ENCODE measurements around the gene ITPRIPL1. TPM values are rescaled to one million over a fixed set of nuclear protein-coding genes. Genes with fewer than 3 reads are reported as not detected.

ITPRIPL1 gene
- polyA plus RNA-seq, 1 donor from 2014 or later: not detected

- no peaks in the 10 kb centered on the region for H3F3A ChIP-seq (ENCODE audit: insufficient read depth, low read length, poor library complexity, severe bottlenecking)
- no peaks in the 10 kb centered on the region for H3K27me3 ChIP-seq (ENCODE audit: insufficient read depth, low read depth, low read length)
- H3K79me2 ChIP-seq (replicated peaks; ENCODE audit: insufficient read depth, low read length): no peaks in the 10 kb centered on the region
- H4K20me1 ChIP-seq (ENCODE audit: insufficient read depth): no peaks in the 10 kb centered on the region
- no peaks in the 10 kb centered on the region for H3K9me2 ChIP-seq (ENCODE audit: insufficient read depth, low read length)
- TF ChIP-seq TAF1 (IDR thresholded peaks at IDR 0.05; ENCODE audit: low read depth) (no peak), MXI1 (conservative IDR thresholded peaks at IDR 0.05; ENCODE audit: poor library complexity, severe bottlenecking) (no peak), RAD21 (conservative IDR thresholded peaks at IDR 0.05) (no peak), CTCF (IDR thresholded peaks at IDR 0.05; ENCODE audit: poor library complexity, severe bottlenecking) (no peak), EP300 (conservative IDR thresholded peaks at IDR 0.05; ENCODE audit: poor library complexity, severe bottlenecking) (no peak), POLR2AphosphoS5 (IDR thresholded peaks at IDR 0.05) (no peak), SMC3 (conservative IDR thresholded peaks at IDR 0.05; ENCODE audit: poor library complexity) (no peak), REST (IDR thresholded peaks at IDR 0.05; ENCODE audit: borderline replicate concordance) (no peak), EZH2 (IDR thresholded peaks at IDR 0.05; ENCODE audit: borderline replicate concordance, insufficient read depth, low read length, poor library complexity, severe bottlenecking) (no peak)
- no peak overlapping the region for H3K4me2 ChIP-seq (ENCODE audit: low read length)
- no peak overlapping the region for H3K9ac ChIP-seq (ENCODE audit: low read length)
- no peak overlapping the region for H3K4me3 ChIP-seq (ENCODE audit: low read length)
- no peaks in the 10 kb centered on the region for H3K36me3 ChIP-seq (ENCODE audit: insufficient read depth, low read length)
- no peaks in the 10 kb centered on the region for H3K9me3 ChIP-seq (ENCODE audit: low read length)
- no peak overlapping the region for H3K27ac ChIP-seq (ENCODE audit: low read length)
- H2AFZ ChIP-seq (ENCODE audit: low read depth, low read length): no peak overlapping the region
These were observed 10.1 kb upstream of the ITPRIPL1 start for GRCh38 chr2:96315005-96315399.

GRCh38 chr2:96315400-96316071 is 9.6 kb upstream of the ITPRIPL1 start:
- TF ChIP-seq TAF1 (IDR thresholded peaks at IDR 0.05; ENCODE audit: low read depth) (no peak), CTCF (IDR thresholded peaks at IDR 0.05; ENCODE audit: poor library complexity, severe bottlenecking) (no peak), RAD21 (conservative IDR thresholded peaks at IDR 0.05) (no peak), EP300 (conservative IDR thresholded peaks at IDR 0.05; ENCODE audit: poor library complexity, severe bottlenecking) (no peak), POLR2AphosphoS5 (IDR thresholded peaks at IDR 0.05) (no peak), SMC3 (conservative IDR thresholded peaks at IDR 0.05; ENCODE audit: poor library complexity) (no peak), REST (IDR thresholded peaks at IDR 0.05; ENCODE audit: borderline replicate concordance) (no peak), MXI1 (conservative IDR thresholded peaks at IDR 0.05; ENCODE audit: poor library complexity, severe bottlenecking) (no peak), EZH2 (IDR thresholded peaks at IDR 0.05; ENCODE audit: borderline replicate concordance, insufficient read depth, low read length, poor library complexity, severe bottlenecking) (no peak)
- H3K27ac ChIP-seq (ENCODE audit: low read length): no peak overlapping the region
- no peaks in the 10 kb centered on the region for H3K9me3 ChIP-seq (ENCODE audit: low read length)
- H2AFZ ChIP-seq (ENCODE audit: low read depth, low read length): no peak overlapping the region
- H3K9me2 ChIP-seq (ENCODE audit: insufficient read depth, low read length): no peaks in the 10 kb centered on the region
- H3K27me3 ChIP-seq (ENCODE audit: insufficient read depth, low read depth, low read length): peaks cover 5% of the 10 kb centered on the region
- no peaks in the 10 kb centered on the region for H3K36me3 ChIP-seq (ENCODE audit: insufficient read depth, low read length)
- H3K79me2 ChIP-seq (replicated peaks; ENCODE audit: insufficient read depth, low read length): no peaks in the 10 kb centered on the region
- no peaks in the 10 kb centered on the region for H4K20me1 ChIP-seq (ENCODE audit: insufficient read depth)
- no peaks in the 10 kb centered on the region for H3F3A ChIP-seq (ENCODE audit: insufficient read depth, low read length, poor library complexity, severe bottlenecking)
- H3K9ac ChIP-seq (ENCODE audit: low read length): no peak overlapping the region
- no peak overlapping the region for H3K4me3 ChIP-seq (ENCODE audit: low read length)
- H3K4me2 ChIP-seq (ENCODE audit: low read length): no peak overlapping the region

Data from neural cell (in vitro differentiated cells).